GM23338 (cell line): ENCODE measurements around the gene MEGF11. TPM values are rescaled to one million over a fixed set of nuclear protein-coding genes. Genes with fewer than 3 reads are reported as not detected.

Experiments
- ATAC-seq: fragments of 200-7000 bp; cut with Tn5 transposase; 3 replicates; pipeline ENCODE4 v1.9.1; 2020
- DNase-seq: peaks from one replicate; pipeline ENCODE4 v3.0.0-alpha.2; 2015; ENCODE audit warnings: low spot score
- H2AFZ ChIP-seq: fragments of 200-600 bp; sonication (generic); 2 replicates; pipeline ENCODE4 v1.8.0; 2016; ENCODE audit warnings: antibody characterized with exemption, mild to moderate bottlenecking, moderate library complexity
- H3F3A ChIP-seq: fragments of 200-600 bp; sonication (generic); replicated peaks from 2 replicates; pipeline ENCODE4 v1.8.0; 2017; ENCODE audit warnings: antibody characterized with exemption, mixed run types, low read depth
- H3K27ac ChIP-seq: fragments of 200-600 bp; sonication (generic); 2 replicates; pipeline ENCODE4 v1.6.1; 2016; ENCODE audit warnings: low read depth
- H3K27me3 ChIP-seq: fragments of 200-600 bp; sonication (generic); 2 replicates; pipeline ENCODE4 v1.8.0; 2016; ENCODE audit warnings: mild to moderate bottlenecking, mixed run types, moderate library complexity; ENCODE audit not compliant: insufficient read depth
- H3K36me3 ChIP-seq: fragments of 200-600 bp; sonication (generic); 2 replicates; pipeline ENCODE4 v1.8.0; 2016; ENCODE audit warnings: mild to moderate bottlenecking; ENCODE audit not compliant: insufficient read depth
- H3K4me1 ChIP-seq: fragments of 200-600 bp; sonication (generic); 2 replicates; pipeline ENCODE4 v1.8.0; 2016; ENCODE audit warnings: mild to moderate bottlenecking, moderate library complexity; ENCODE audit not compliant: insufficient read depth
- H3K4me2 ChIP-seq: fragments of 200-600 bp; sonication (generic); 2 replicates; pipeline ENCODE4 v1.7.1; 2017; ENCODE audit warnings: mixed run types
- H3K4me3 ChIP-seq: fragments of 200-600 bp; sonication (generic); 2 replicates; pipeline ENCODE4 v1.6.1; 2016; ENCODE audit warnings: mixed run types
- H3K79me2 ChIP-seq: fragments of 200-600 bp; sonication (generic); replicated peaks from 2 replicates; pipeline ENCODE4 v1.8.0; 2017; ENCODE audit warnings: mild to moderate bottlenecking; ENCODE audit not compliant: insufficient read depth
- H3K9me2 ChIP-seq: fragments of 200-600 bp; sonication (generic); 2 replicates; pipeline ENCODE4 v1.8.0; 2017; ENCODE audit not compliant: insufficient read depth
- H4K20me1 ChIP-seq: fragments of 200-600 bp; sonication (generic); replicated peaks from 2 replicates; pipeline ENCODE4 v1.8.0; 2017; ENCODE audit warnings: mild to moderate bottlenecking; ENCODE audit not compliant: insufficient read depth
- H3K27ac Mint-ChIP-seq: 2 replicates; pipeline ENCODE4 v1.8.0; 2020; ENCODE audit warnings: inconsistent platforms, mild to moderate bottlenecking, moderate library complexity, mixed read lengths
- H3K27me3 Mint-ChIP-seq: 3 replicates; pipeline ENCODE4 v1.8.0; 2022; ENCODE audit warnings: low read depth, mild to moderate bottlenecking, moderate library complexity, mixed read lengths, inconsistent platforms; ENCODE audit not compliant: insufficient read depth, poor library complexity
- H3K36me3 Mint-ChIP-seq: 3 replicates; pipeline ENCODE4 v1.8.0; 2021; ENCODE audit warnings: low read depth, mild to moderate bottlenecking, inconsistent platforms, moderate library complexity, mixed read lengths
- H3K4me1 Mint-ChIP-seq: 3 replicates; pipeline ENCODE4 v1.8.0; 2020; ENCODE audit warnings: mild to moderate bottlenecking, inconsistent platforms, mixed read lengths
- H3K4me3 Mint-ChIP-seq: 3 replicates; pipeline ENCODE4 v1.8.0; 2021; ENCODE audit warnings: moderate library complexity, mild to moderate bottlenecking, inconsistent platforms, mixed read lengths
- H3K9me3 Mint-ChIP-seq: 3 replicates; pipeline ENCODE4 v1.8.0; 2020; ENCODE audit warnings: moderate library complexity, mild to moderate bottlenecking, inconsistent platforms, mixed read lengths
- EZH2 ChIP-seq: fragments of 200-600 bp; sonication (generic); IDR thresholded peaks from one replicate; pipeline ENCODE4 v1.8.0; 2017; ENCODE audit warnings: antibody characterized with exemption, mild to moderate bottlenecking, low read depth; ENCODE audit not compliant: unreplicated experiment
- REST ChIP-seq: IDR thresholded peaks from one replicate; pipeline ENCODE4 v1.6.1; 2018; ENCODE audit warnings: antibody characterized with exemption; ENCODE audit not compliant: unreplicated experiment
- STAT1 ChIP-seq: IDR thresholded peaks from one replicate; pipeline ENCODE4 v1.6.1; 2016; ENCODE audit warnings: antibody characterized with exemption; ENCODE audit not compliant: unreplicated experiment
- ZNF114 ChIP-seq: fragments of 250-450 bp; sonication (Bioruptor Pico); IDR thresholded peaks from 2 replicates; pipeline ENCODE4 v1.5.0; 2020; ENCODE audit warnings: mild to moderate bottlenecking, moderate library complexity
- ZNF331 ChIP-seq: fragments of 250-450 bp; sonication (Bioruptor Pico); IDR thresholded peaks from 2 replicates; pipeline ENCODE4 v1.5.0; 2020; ENCODE audit warnings: low read depth, mild to moderate bottlenecking, moderate library complexity
- polyA plus RNA-seq: library from polyadenylated mRNA; unstranded; fragments of >200 nt; fragmentation: Nextera tagmentation; extraction: Ambion mirVana; gene quantifications from 2 replicates; pipeline ENCODE4 v1.2.1, GENCODE V29; 2016
- total RNA-seq: library from RNA; depleted of rRNA; stranded (reverse); fragments of >200 nt; shearing (Covaris generic); gene quantifications from 2 replicates; pipeline ENCODE4 v1.2.3, GENCODE V29; 2014
- TF ChIP-seq, protein P1 (sequence below), 2 experiments: fragments of 200-600 bp in 1 of 2; sonication (generic) in 1 of 2; conservative IDR thresholded peaks; 2 replicates each; pipeline versions ENCODE4 v1.5.1 to v1.6.1; 2016 to 2017; ENCODE audit warnings: antibody characterized with exemption in 2 of 2, low read depth in 2 of 2, mild to moderate bottlenecking in 2 of 2, moderate library complexity in 1 of 2
- TF ChIP-seq, protein P2 (sequence below): fragments of 250-450 bp; sonication (Bioruptor Pico); IDR thresholded peaks from 2 replicates; pipeline ENCODE4 v1.5.0; 2020; ENCODE audit warnings: mild to moderate bottlenecking, moderate library complexity

Gene MEGF11
- total and polyA plus RNA-seq, 2 experiments from 2014 or later, result 1.3 to 1.9 TPM

DNA sequence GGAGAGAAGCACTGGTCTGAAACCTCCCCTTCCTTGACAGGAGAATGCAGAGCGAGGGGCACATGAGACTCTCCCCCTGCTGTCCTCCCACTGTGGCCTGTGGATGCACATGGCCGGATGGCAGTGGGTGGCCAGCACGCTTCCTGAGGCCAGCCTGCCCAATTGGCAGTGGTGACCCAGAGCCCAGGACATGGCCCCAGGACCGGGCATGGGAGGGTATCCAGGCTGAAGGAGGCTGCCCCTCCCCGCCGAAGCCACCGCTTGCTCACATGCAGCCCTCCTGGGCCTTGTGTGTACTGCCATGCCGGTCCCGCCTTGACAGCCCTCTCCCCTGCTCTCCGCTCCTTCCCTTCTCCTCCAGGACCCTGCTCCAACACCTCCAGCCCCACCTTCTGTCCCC lies 100.9 kb downstream of the MEGF11 start:
- H3K27me3 ChIP-seq, result no peaks in the 10 kb centered on the region
- Mint-ChIP-seq H3K36me3 (no peaks in the 10 kb centered on the region; the same call in 2 of the 3 replicates), H3K9me3 (no peaks in the 10 kb centered on the region), H3K27ac (no peak overlapping the region), H3K27me3 (peaks cover 13% of the 10 kb centered on the region), H3K4me1 (peaks cover 12% of the 10 kb centered on the region), H3K4me3 (no peak overlapping the region)
- no peak for TF ChIP-seq ZNF331 (CRISPR knock-in tag)
- TF ChIP-seq, protein P1, sequence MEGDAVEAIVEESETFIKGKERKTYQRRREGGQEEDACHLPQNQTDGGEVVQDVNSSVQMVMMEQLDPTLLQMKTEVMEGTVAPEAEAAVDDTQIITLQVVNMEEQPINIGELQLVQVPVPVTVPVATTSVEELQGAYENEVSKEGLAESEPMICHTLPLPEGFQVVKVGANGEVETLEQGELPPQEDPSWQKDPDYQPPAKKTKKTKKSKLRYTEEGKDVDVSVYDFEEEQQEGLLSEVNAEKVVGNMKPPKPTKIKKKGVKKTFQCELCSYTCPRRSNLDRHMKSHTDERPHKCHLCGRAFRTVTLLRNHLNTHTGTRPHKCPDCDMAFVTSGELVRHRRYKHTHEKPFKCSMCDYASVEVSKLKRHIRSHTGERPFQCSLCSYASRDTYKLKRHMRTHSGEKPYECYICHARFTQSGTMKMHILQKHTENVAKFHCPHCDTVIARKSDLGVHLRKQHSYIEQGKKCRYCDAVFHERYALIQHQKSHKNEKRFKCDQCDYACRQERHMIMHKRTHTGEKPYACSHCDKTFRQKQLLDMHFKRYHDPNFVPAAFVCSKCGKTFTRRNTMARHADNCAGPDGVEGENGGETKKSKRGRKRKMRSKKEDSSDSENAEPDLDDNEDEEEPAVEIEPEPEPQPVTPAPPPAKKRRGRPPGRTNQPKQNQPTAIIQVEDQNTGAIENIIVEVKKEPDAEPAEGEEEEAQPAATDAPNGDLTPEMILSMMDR (conservative IDR thresholded peaks at IDR 0.05; ENCODE audit: low read depth in 2 of 2), result no peak
- TF ChIP-seq, protein P2, sequence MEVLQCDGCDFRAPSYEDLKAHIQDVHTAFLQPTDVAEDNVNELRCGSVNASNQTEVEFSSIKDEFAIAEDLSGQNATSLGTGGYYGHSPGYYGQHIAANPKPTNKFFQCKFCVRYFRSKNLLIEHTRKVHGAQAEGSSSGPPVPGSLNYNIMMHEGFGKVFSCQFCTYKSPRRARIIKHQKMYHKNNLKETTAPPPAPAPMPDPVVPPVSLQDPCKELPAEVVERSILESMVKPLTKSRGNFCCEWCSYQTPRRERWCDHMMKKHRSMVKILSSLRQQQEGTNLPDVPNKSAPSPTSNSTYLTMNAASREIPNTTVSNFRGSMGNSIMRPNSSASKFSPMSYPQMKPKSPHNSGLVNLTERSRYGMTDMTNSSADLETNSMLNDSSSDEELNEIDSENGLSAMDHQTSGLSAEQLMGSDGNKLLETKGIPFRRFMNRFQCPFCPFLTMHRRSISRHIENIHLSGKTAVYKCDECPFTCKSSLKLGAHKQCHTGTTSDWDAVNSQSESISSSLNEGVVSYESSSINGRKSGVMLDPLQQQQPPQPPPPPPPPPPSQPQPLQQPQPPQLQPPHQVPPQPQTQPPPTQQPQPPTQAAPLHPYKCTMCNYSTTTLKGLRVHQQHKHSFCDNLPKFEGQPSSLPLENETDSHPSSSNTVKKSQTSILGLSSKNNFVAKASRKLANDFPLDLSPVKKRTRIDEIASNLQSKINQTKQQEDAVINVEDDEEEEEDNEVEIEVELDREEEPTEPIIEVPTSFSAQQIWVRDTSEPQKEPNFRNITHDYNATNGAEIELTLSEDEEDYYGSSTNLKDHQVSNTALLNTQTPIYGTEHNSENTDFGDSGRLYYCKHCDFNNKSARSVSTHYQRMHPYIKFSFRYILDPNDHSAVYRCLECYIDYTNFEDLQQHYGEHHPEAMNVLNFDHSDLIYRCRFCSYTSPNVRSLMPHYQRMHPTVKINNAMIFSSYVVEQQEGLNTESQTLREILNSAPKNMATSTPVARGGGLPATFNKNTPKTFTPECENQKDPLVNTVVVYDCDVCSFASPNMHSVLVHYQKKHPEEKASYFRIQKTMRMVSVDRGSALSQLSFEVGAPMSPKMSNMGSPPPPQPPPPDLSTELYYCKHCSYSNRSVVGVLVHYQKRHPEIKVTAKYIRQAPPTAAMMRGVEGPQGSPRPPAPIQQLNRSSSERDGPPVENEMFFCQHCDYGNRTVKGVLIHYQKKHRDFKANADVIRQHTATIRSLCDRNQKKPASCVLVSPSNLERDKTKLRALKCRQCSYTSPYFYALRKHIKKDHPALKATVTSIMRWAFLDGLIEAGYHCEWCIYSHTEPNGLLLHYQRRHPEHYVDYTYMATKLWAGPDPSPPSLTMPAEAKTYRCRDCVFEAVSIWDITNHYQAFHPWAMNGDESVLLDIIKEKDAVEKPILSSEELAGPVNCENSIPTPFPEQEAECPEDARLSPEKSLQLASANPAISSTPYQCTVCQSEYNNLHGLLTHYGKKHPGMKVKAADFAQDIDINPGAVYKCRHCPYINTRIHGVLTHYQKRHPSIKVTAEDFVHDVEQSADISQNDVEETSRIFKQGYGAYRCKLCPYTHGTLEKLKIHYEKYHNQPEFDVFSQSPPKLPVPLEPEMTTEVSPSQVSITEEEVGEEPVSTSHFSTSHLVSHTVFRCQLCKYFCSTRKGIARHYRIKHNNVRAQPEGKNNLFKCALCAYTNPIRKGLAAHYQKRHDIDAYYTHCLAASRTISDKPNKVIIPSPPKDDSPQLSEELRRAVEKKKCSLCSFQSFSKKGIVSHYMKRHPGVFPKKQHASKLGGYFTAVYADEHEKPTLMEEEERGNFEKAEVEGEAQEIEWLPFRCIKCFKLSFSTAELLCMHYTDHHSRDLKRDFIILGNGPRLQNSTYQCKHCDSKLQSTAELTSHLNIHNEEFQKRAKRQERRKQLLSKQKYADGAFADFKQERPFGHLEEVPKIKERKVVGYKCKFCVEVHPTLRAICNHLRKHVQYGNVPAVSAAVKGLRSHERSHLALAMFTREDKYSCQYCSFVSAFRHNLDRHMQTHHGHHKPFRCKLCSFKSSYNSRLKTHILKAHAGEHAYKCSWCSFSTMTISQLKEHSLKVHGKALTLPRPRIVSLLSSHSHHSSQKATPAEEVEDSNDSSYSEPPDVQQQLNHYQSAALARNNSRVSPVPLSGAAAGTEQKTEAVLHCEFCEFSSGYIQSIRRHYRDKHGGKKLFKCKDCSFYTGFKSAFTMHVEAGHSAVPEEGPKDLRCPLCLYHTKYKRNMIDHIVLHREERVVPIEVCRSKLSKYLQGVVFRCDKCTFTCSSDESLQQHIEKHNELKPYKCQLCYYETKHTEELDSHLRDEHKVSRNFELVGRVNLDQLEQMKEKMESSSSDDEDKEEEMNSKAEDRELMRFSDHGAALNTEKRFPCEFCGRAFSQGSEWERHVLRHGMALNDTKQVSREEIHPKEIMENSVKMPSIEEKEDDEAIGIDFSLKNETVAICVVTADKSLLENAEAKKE (CRISPR knock-in tag), result no peak
- no peak for TF ChIP-seq ZNF114 (CRISPR knock-in tag)
- no peak for TF ChIP-seq REST
- no peak for TF ChIP-seq EZH2
- TF ChIP-seq STAT1, result no peak
- no peaks in the 10 kb centered on the region for H4K20me1 ChIP-seq
- H3K4me1 ChIP-seq, result no peaks in the 10 kb centered on the region
- H3K9me2 ChIP-seq, result no peaks in the 10 kb centered on the region
- ATAC-seq, result no peak
- H3K4me3 ChIP-seq, result no peak overlapping the region
- no peak overlapping the region for H3K27ac ChIP-seq
- H2AFZ ChIP-seq, result no peak overlapping the region
- no peak overlapping the region for H3K4me2 ChIP-seq
- no peaks in the 10 kb centered on the region for H3F3A ChIP-seq
- no peaks in the 10 kb centered on the region for H3K79me2 ChIP-seq
- no peak for DNase-seq
- H3K36me3 ChIP-seq, result no peaks in the 10 kb centered on the region
